CD4-positive, alpha-beta T cell (primary cell): ENCODE results near the gene PTPRM. TPM values are rescaled to one million over a fixed set of nuclear protein-coding genes. Genes with fewer than 3 reads are reported as not detected.

Experiments used
- ATAC-seq: fragments of 200-7000 bp; cut with Tn5 transposase; one replicate; pipeline ENCODE4 v1.10.0; 2022; ENCODE audit warnings: mild to moderate bottlenecking; ENCODE audit not compliant: poor library complexity
- CTCF ChIA-PET: fragments of 350-600 bp; sonication (Branson Sonifier 250); formaldehyde crosslinking; loops from one replicate; lab custom pipeline; 2021; ENCODE audit warnings: antibody characterized with exemption, inconsistent platforms; lab: Charles Lee
- POLR2A ChIA-PET: fragments of 350-600 bp; sonication (Branson Sonifier 250); formaldehyde crosslinking; loops from one replicate; lab custom pipeline; 2021; ENCODE audit warnings: antibody characterized with exemption, inconsistent platforms; lab: Charles Lee
- DNase-seq, 14 experiments: peaks; one replicate each; pipeline ENCODE4 v3.0.0-alpha.2; 2013 to 2020; ENCODE audit warnings: mixed read lengths in 2 of 14
- H3K27ac ChIP-seq, 2 donors: one replicate each; pipeline versions ENCODE4 v1.5.1 to v1.7.0; 2013; ENCODE audit warnings: low read length in 2 of 2, low read depth in 1 of 2, mild to moderate bottlenecking in 1 of 2
- H3K27me3 ChIP-seq, 2 experiments: 1 replicate in 1 of 2; 2 replicates in 1 of 2; pipeline versions ENCODE4 v1.6.1 to v1.7.0; 2013; ENCODE audit warnings: low read length in 2 of 2, control low read depth in 1 of 2, mild to moderate bottlenecking in 1 of 2, moderate library complexity in 1 of 2; ENCODE audit not compliant: insufficient read depth in 2 of 2, control insufficient read depth in 1 of 2
- H3K36me3 ChIP-seq: one replicate; pipeline ENCODE4 v1.6.1; 2013; ENCODE audit warnings: low read length, control low read depth; ENCODE audit not compliant: insufficient read depth
- H3K4me1 ChIP-seq: one replicate; pipeline ENCODE4 v1.6.1; 2013; ENCODE audit warnings: low read length, control low read depth; ENCODE audit not compliant: insufficient read depth
- H3K4me3 ChIP-seq: one replicate; pipeline ENCODE4 v1.5.1; 2013; ENCODE audit warnings: mild to moderate bottlenecking, low read length, moderate library complexity
- H3K9me3 ChIP-seq, 2 experiments: 1 replicate in 1 of 2; 2 replicates in 1 of 2; pipeline versions ENCODE4 v1.6.1 to v1.7.0; 2013; ENCODE audit warnings: low read length in 2 of 2, mild to moderate bottlenecking in 2 of 2, control low read depth in 1 of 2, moderate library complexity in 1 of 2; ENCODE audit not compliant: control insufficient read depth in 1 of 2, insufficient read depth in 1 of 2
- H3K27ac Mint-ChIP-seq: one replicate; pipeline ENCODE4 v1.8.0; 2020; ENCODE audit warnings: mixed read lengths
- H3K27me3 Mint-ChIP-seq: one replicate; pipeline ENCODE4 v1.8.0; 2021; ENCODE audit warnings: mixed read lengths
- H3K36me3 Mint-ChIP-seq: one replicate; pipeline ENCODE4 v1.8.0; 2021; ENCODE audit warnings: low read depth, mixed read lengths
- H3K4me1 Mint-ChIP-seq: one replicate; pipeline ENCODE4 v1.8.0; 2021; ENCODE audit warnings: low read depth, mixed read lengths
- H3K4me3 Mint-ChIP-seq: one replicate; pipeline ENCODE4 v1.8.0; 2020; ENCODE audit warnings: mild to moderate bottlenecking, mixed read lengths
- H3K9me3 Mint-ChIP-seq: one replicate; pipeline ENCODE4 v1.8.0; 2020; ENCODE audit warnings: mixed read lengths
- CTCF ChIP-seq: fragments of 200-600 bp; IDR thresholded peaks from one replicate; pipeline ENCODE4 v1.8.0; 2022; ENCODE audit warnings: antibody characterized with exemption, mild to moderate bottlenecking
- intact Hi-C, 2 experiments: fragments of 100-400 bp; cut with DNase I in 1 of 2; cut with micrococcal nuclease in 1 of 2; formaldehyde crosslinking; loops; one replicate each; pipeline versions ENCODE4 v1.15.1 to v1.9.0; 2023 to 2025; cut with DNase I, micrococcal nuclease
- total RNA-seq, 174 experiments: library from RNA in 2 of 174; stranded (reverse) in 2 of 174; gene quantifications; one replicate each; pipeline ENCODE4 v1.2.3 and lab custom pipeline; 2021 to 2026

The PTPRM gene
- total RNA-seq, 2 experiments from 2014 or later: 21.7 to 21.9 TPM

GRCh38 chr18:8260827-8261226 lies 693.7 kb downstream of the PTPRM start:
- DNase-seq (no peak), ATAC-seq (no peak)
- no peak overlapping the region for H3K4me3 Mint-ChIP-seq
- H3K9me3 Mint-ChIP-seq: no peaks in the 10 kb centered on the region
- Histone ChIP-seq H3K4me3 (no peak overlapping the region), H3K36me3 (no peaks in the 10 kb centered on the region), H3K27ac (no peak overlapping the region), H3K9me3 (peaks cover 0 to 3% of the 10 kb centered on the region in 2 experiments), H3K4me1 (no peaks in the 10 kb centered on the region), H3K27me3 (no peaks in the 10 kb centered on the region)
- no peak for TF ChIP-seq CTCF
- POLR2A ChIA-PET: no interaction called here
- H3K4me1 Mint-ChIP-seq: no peaks in the 10 kb centered on the region
- CTCF ChIA-PET: no interaction called here
- H3K36me3 Mint-ChIP-seq: peaks cover 12% of the 10 kb centered on the region
- no peak overlapping the region for H3K27ac Mint-ChIP-seq
- intact Hi-C loops: no loop called here
- H3K27me3 Mint-ChIP-seq: no peaks in the 10 kb centered on the region

DNA sequence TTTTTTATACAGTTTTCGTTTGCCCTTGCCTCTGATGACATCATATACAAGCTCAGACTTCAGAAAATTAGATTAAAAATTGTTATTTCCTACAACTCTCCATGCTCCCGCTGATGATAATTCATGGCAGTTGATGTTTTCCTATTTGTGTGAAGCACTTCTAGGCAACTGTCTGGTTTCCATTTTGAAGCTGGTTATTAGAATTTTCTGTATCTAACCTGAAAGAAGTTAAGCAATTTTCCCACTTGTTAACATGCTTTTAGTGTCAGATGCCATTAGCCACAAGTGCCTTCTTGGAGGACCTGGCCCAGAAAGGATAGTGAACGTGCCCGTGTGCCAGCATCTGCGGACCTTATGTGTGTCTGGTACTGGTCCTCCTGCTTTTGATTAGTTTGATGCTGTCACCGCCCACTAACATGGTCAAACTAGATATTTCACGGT lies 694.6 kb downstream of the PTPRM start:
- no peak for TF ChIP-seq CTCF
- Mint-ChIP-seq H3K9me3 (no peaks in the 10 kb centered on the region), H3K36me3 (peaks cover 12% of the 10 kb centered on the region), H3K4me1 (no peaks in the 10 kb centered on the region), H3K4me3 (no peak overlapping the region), H3K27ac (no peak overlapping the region), H3K27me3 (no peaks in the 10 kb centered on the region)
- no peaks in the 10 kb centered on the region for H3K4me1 ChIP-seq
- CTCF ChIA-PET: no interaction called here
- no peaks in the 10 kb centered on the region for H3K27me3 ChIP-seq
- ATAC-seq (no peak), DNase-seq (no peak)
- POLR2A ChIA-PET: no interaction called here
- no peaks in the 10 kb centered on the region for H3K36me3 ChIP-seq
- H3K27ac ChIP-seq: no peak overlapping the region
- intact Hi-C loops: no loop called here
- H3K4me3 ChIP-seq: no peak overlapping the region
- H3K9me3 ChIP-seq: peaks cover 0 to 3% of the 10 kb centered on the region in 2 experiments

DNA sequence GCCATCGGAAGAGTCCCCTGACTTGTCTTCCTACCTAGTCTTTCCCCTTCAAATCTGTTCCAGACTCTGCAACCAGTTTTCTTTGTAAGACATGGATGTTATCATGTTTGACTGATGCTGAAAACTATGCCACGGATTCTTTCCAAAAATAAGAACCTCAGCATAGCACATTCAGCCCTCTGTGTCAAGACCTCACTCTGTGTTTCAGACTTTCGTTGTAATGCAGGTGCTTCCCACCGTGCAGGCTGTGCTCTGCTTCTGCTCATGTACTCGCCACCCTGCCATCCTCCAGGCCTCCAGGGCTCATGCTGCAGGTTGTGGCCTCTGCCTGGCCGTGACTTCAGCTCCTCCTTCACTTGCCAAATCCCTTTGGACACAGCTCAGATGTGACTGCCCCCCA lies 695.1 kb downstream of the PTPRM start:
- DNase-seq: no peak
- no peaks in the 10 kb centered on the region for H3K4me1 ChIP-seq
- no peaks in the 10 kb centered on the region for H3K27me3 ChIP-seq
- Mint-ChIP-seq H3K36me3 (peaks cover 12% of the 10 kb centered on the region), H3K27ac (no peak overlapping the region), H3K27me3 (no peaks in the 10 kb centered on the region), H3K4me3 (no peak overlapping the region), H3K4me1 (no peaks in the 10 kb centered on the region), H3K9me3 (no peaks in the 10 kb centered on the region)
- H3K4me3 ChIP-seq: no peak overlapping the region
- no peaks in the 10 kb centered on the region for H3K36me3 ChIP-seq
- TF ChIP-seq CTCF: no peak
- H3K9me3 ChIP-seq: peaks cover 0 to 3% of the 10 kb centered on the region in 2 experiments
- CTCF ChIA-PET: interaction anchor here (0.7 kb wide), 1 partner anchor 20 kb away, joined by 3 read pairs; no protein-coding TSS in a partner anchor
- no peak overlapping the region for H3K27ac ChIP-seq
- POLR2A ChIA-PET: no interaction called here
- intact Hi-C loops: no loop called here
- no peak for ATAC-seq
